ENCODE measurements around the gene AAGAB. TPM values are rescaled to one million over a fixed set of nuclear protein-coding genes. Genes with fewer than 3 reads are reported as not detected.

AAGAB gene
- total RNA-seq, 2 experiments from 2014 or later, result 14.2 to 15.6 TPM

DNA sequence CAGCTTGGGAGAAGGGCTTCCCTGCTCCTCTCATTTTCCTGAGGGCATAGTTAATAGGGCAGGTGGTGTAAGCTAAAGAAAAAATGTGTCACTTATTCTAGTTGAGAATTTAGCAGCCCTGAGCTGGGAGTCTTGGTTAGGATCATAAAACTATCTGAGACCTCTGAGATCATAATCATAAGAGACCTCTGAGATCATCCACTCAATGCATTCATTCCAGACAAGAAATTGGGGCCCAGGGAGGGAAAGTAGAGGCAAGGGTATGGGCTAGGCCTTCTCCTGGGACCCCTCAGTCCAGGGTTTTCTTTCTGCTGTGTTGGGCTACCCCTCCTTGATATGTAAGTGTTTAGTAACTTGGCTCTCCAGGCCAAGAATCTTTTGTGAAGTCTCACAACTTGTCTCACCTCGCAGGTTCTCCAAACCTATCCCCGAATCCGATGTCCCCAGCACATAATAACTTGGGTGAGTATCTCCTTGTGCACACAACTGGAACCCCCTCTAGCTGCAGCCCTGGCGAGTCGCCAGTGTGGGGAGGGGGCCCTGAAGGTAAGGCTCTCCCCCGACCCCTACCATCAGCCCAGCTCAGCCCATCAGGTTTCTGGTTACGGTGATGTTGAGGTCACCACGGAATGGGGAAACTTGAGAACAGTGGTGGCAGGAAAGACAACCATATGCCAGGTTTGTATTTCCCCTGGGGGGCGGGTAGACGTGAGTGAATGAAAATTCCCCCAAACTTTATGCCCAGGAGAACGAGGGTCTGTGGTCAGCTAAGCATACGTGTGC, 84.1 kb downstream of the AAGAB start:
- no peaks in the 10 kb centered on the region for H3K27me3 Mint-ChIP-seq
- Histone ChIP-seq H3K36me3 (ENCODE audit: insufficient read depth, low read length) (peaks cover 96% of the 10 kb centered on the region), H3K27ac (ENCODE audit: low read depth in 1 of 2, low read length in 2 of 2) (no peak overlapping the region), H3K9me3 (ENCODE audit: control insufficient read depth in 1 of 2, insufficient read depth in 1 of 2, low read length in 2 of 2) (no peaks in the 10 kb centered on the region), H3K4me3 (ENCODE audit: low read length) (no peak overlapping the region), H3K27me3 (ENCODE audit: control insufficient read depth in 1 of 2, insufficient read depth in 2 of 2, low read length in 2 of 2) (no peaks in the 10 kb centered on the region), H3K4me1 (ENCODE audit: insufficient read depth, low read length) (peaks cover 28% of the 10 kb centered on the region)
- H3K27ac Mint-ChIP-seq, result no peak overlapping the region
- ATAC-seq (ENCODE audit: poor library complexity), result no peak
- H3K4me3 Mint-ChIP-seq, result no peak overlapping the region
- CTCF ChIA-PET, result no interaction called here
- H3K4me1 Mint-ChIP-seq (ENCODE audit: low read depth), result peaks cover 31% of the 10 kb centered on the region
- no peaks in the 10 kb centered on the region for H3K9me3 Mint-ChIP-seq
- intact Hi-C loops (cut with DNase I, micrococcal nuclease), result no loop called here
- DNase-seq, result no peak
- H3K36me3 Mint-ChIP-seq (ENCODE audit: low read depth), result peaks cover 94% of the 10 kb centered on the region
- POLR2A ChIA-PET, result no interaction called here
- TF ChIP-seq, protein P1, sequence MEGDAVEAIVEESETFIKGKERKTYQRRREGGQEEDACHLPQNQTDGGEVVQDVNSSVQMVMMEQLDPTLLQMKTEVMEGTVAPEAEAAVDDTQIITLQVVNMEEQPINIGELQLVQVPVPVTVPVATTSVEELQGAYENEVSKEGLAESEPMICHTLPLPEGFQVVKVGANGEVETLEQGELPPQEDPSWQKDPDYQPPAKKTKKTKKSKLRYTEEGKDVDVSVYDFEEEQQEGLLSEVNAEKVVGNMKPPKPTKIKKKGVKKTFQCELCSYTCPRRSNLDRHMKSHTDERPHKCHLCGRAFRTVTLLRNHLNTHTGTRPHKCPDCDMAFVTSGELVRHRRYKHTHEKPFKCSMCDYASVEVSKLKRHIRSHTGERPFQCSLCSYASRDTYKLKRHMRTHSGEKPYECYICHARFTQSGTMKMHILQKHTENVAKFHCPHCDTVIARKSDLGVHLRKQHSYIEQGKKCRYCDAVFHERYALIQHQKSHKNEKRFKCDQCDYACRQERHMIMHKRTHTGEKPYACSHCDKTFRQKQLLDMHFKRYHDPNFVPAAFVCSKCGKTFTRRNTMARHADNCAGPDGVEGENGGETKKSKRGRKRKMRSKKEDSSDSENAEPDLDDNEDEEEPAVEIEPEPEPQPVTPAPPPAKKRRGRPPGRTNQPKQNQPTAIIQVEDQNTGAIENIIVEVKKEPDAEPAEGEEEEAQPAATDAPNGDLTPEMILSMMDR (IDR thresholded peaks at IDR 0.05), result no peak

DNA sequence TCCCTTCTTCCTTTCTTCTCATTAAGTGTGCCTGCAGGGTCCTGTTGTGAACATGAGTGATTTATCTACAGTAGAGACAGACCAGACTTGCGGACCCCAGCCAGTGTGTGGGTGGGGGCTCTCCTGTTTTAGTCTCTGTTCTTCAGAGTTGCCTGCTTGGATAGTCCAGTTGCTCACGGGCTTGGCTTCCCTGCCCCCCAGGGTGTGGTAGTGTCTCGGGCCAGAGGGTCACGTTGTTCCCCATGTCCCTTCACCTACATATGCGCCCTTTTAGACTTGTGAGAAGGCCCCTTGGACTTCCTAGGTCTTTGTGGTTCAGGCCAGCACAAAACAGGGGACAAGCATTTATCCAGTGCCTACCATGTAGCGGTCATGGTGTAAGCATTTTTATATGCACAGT, 85.8 kb downstream of the AAGAB start:
- no peak for DNase-seq
- no peak overlapping the region for H3K27ac Mint-ChIP-seq
- no peak overlapping the region for H3K27ac ChIP-seq (ENCODE audit: low read depth in 1 of 2, low read length in 2 of 2)
- H3K4me3 Mint-ChIP-seq, result no peak overlapping the region
- H3K27me3 Mint-ChIP-seq, result no peaks in the 10 kb centered on the region
- ChIA-PET POLR2A (no interaction called here), CTCF (no interaction called here)
- H3K9me3 ChIP-seq (ENCODE audit: control insufficient read depth in 1 of 2, insufficient read depth in 1 of 2, low read length in 2 of 2), result no peaks in the 10 kb centered on the region
- TF ChIP-seq, protein P1 (IDR thresholded peaks at IDR 0.05), result no peak
- H3K4me1 Mint-ChIP-seq (ENCODE audit: low read depth), result peaks cover 15% of the 10 kb centered on the region
- no peaks in the 10 kb centered on the region for H3K9me3 Mint-ChIP-seq
- H3K4me3 ChIP-seq (ENCODE audit: low read length), result no peak overlapping the region
- H3K36me3 ChIP-seq (ENCODE audit: insufficient read depth, low read length), result peaks cover 91% of the 10 kb centered on the region
- peaks cover 12% of the 10 kb centered on the region for H3K4me1 ChIP-seq (ENCODE audit: insufficient read depth, low read length)
- no peaks in the 10 kb centered on the region for H3K27me3 ChIP-seq (ENCODE audit: control insufficient read depth in 1 of 2, insufficient read depth in 2 of 2, low read length in 2 of 2)
- peaks cover 92% of the 10 kb centered on the region for H3K36me3 Mint-ChIP-seq (ENCODE audit: low read depth)
- ATAC-seq (ENCODE audit: poor library complexity), result no peak
- intact Hi-C loops (cut with DNase I, micrococcal nuclease), result no loop called here

DNA sequence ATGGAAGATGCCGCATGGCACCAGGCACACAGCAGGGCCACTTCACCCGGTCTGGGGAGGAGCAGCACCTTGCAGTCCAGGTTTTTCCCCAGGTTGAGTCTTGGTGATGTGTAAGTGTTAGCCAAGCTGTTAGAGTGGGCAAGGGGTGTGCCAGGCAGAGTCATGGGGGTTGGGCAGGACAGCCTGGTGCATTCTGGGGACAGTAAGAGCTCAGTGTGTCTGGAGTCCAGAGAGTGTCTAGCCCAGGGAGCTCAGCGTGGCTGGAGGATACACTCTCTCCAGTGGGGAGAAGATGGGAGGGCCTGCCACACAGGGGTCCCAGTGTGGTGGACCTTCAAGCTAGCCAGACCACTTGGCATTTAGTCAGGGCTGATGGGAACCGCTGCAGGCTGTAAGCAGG, 87.4 kb downstream of the AAGAB start:
- TF ChIP-seq, protein P1 (IDR thresholded peaks at IDR 0.05), result no peak
- no peaks in the 10 kb centered on the region for H3K27me3 ChIP-seq (ENCODE audit: control insufficient read depth in 1 of 2, insufficient read depth in 2 of 2, low read length in 2 of 2)
- no peak overlapping the region for H3K27ac ChIP-seq (ENCODE audit: low read depth in 1 of 2, low read length in 2 of 2)
- no peak overlapping the region for H3K27ac Mint-ChIP-seq
- DNase-seq (no peak), ATAC-seq (ENCODE audit: poor library complexity) (no peak)
- H3K4me1 ChIP-seq (ENCODE audit: insufficient read depth, low read length), result peaks cover 6% of the 10 kb centered on the region
- no peak overlapping the region for H3K4me3 Mint-ChIP-seq
- CTCF ChIA-PET, result no interaction called here
- peaks cover 76% of the 10 kb centered on the region for H3K36me3 ChIP-seq (ENCODE audit: insufficient read depth, low read length)
- peaks cover 7% of the 10 kb centered on the region for H3K4me1 Mint-ChIP-seq (ENCODE audit: low read depth)
- H3K9me3 Mint-ChIP-seq, result no peaks in the 10 kb centered on the region
- H3K36me3 Mint-ChIP-seq (ENCODE audit: low read depth), result peaks cover 83% of the 10 kb centered on the region
- intact Hi-C loops (cut with DNase I, micrococcal nuclease), result no loop called here
- H3K9me3 ChIP-seq (ENCODE audit: control insufficient read depth in 1 of 2, insufficient read depth in 1 of 2, low read length in 2 of 2), result no peaks in the 10 kb centered on the region
- no peak overlapping the region for H3K4me3 ChIP-seq (ENCODE audit: low read length)
- H3K27me3 Mint-ChIP-seq, result no peaks in the 10 kb centered on the region
- POLR2A ChIA-PET, result interaction anchor here (0.6 kb wide), 1 partner anchor 84 kb away, joined by 3 read pairs; no protein-coding TSS in a partner anchor

Measured in CD4-positive, alpha-beta T cell (primary cell).